HL-60 (cell line): ENCODE results near the gene GCNA.

Experiments used
- CTCF ChIP-seq: IDR thresholded peaks from one replicate; pipeline ENCODE4 v1.5.1; 2011; ENCODE audit warnings: low read length, control low read depth, inconsistent platforms; ENCODE audit not compliant: insufficient read depth
- POLR2AphosphoS5 ChIP-seq: IDR thresholded peaks from 2 replicates; pipeline ENCODE4 v1.6.1; 2012; ENCODE audit warnings: low read depth

GRCh38 chrX:71661919-71662318 lies 83.7 kb downstream of the GCNA start:
- TF ChIP-seq POLR2AphosphoS5: no peak
- no peak for TF ChIP-seq CTCF
